ENCODE measurements around the gene FCN3.

FCN3 gene

GRCh38 chr1:27341525-27342252 is 32.9 kb downstream of the FCN3 start, which contains the start of gene SYTL1:
Gene SYTL1 (plus strand): TSS chr1:27342022. CDS start chr1:27345335, 3,313 bp downstream.
- DNase-seq (ENCODE audit: low read depth), result no peak

- no peak for DNase-seq (ENCODE audit: low read depth)
Measured at GRCh38 chr1:27339213-27339612, 35.4 kb downstream of the FCN3 start.

GRCh38 chr1:27338751-27339150 is 35.9 kb downstream of the FCN3 start:
- DNase-seq (ENCODE audit: low read depth), result no peak

- no peak for DNase-seq (ENCODE audit: low read depth)
Measured at GRCh38 chr1:27336756-27337155, 37.9 kb downstream of the FCN3 start.

GRCh38 chr1:27335506-27336422 is 38.9 kb downstream of the FCN3 start:
- no peak for DNase-seq (ENCODE audit: low read depth)

GRCh38 chr1:27333717-27334279 is 40.8 kb downstream of the FCN3 start:
- no peak for DNase-seq (ENCODE audit: low read depth)

GRCh38 chr1:27332536-27333281 is 41.9 kb downstream of the FCN3 start:
- DNase-seq (ENCODE audit: low read depth), result no peak

GRCh38 chr1:27331922-27332321 is 42.7 kb downstream of the FCN3 start:
- DNase-seq (ENCODE audit: low read depth), result no peak

- DNase-seq (ENCODE audit: low read depth), result no peak
Measured at GRCh38 chr1:27331426-27331825, 43.2 kb downstream of the FCN3 start.

GRCh38 chr1:27330786-27331185 is 43.8 kb downstream of the FCN3 start:
- no peak for DNase-seq (ENCODE audit: low read depth)

GRCh38 chr1:27327964-27328363 is 46.7 kb downstream of the FCN3 start:
- no peak for DNase-seq (ENCODE audit: low read depth)

GRCh38 chr1:27325286-27325685 is 49.3 kb downstream of the FCN3 start:
- no peak for DNase-seq (ENCODE audit: low read depth)

GRCh38 chr1:27322569-27323240 is 51.9 kb downstream of the FCN3 start:
- no peak for DNase-seq (ENCODE audit: low read depth)

- peak; percentile 93 for DNase-seq (ENCODE audit: low read depth)
Measured at GRCh38 chr1:27321813-27322568, 52.6 kb downstream of the FCN3 start, which contains the start of gene TMEM222. Gene TMEM222 (plus strand): TSS chr1:27322163. CDS start chr1:27322198, 35 bp downstream.

Measured in stimulated activated CD8-positive, alpha-beta memory T cell treated with anti-CD3 and anti-CD28 coated beads, Interleukin-7, amount 100 ng/mL, for 24 hours (primary cell).